ENCODE data around the gene DPCD. TPM values are rescaled to one million over a fixed set of nuclear protein-coding genes. Genes with fewer than 3 reads are reported as not detected.
A peak's percentile ranks its signal among the peaks of the same experiment; 100 is the strongest.

DPCD gene
- total RNA-seq: 28.5 TPM

- peak; percentile 87 to 98 for DNase-seq (ENCODE audit: low spot score in 2 of 2)
- FAIRE-seq: no peak
These were observed at the start of gene DPCD, which contains the start of gene POLL for GRCh38 chr10:101587725-101588653. TSS of gene DPCD (plus strand) at chr10:101588321. CDS start at chr10:101588337, 16 bp downstream. TSS of gene POLL (minus strand) at chr10:101588257. CDS start at chr10:101587360, 897 bp downstream.

- DNase-seq (ENCODE audit: low spot score in 2 of 2) (no peak), FAIRE-seq (no peak)
These were observed 49.7 kb upstream of the DPCD start for GRCh38 chr10:101538446-101538845.

DNA sequence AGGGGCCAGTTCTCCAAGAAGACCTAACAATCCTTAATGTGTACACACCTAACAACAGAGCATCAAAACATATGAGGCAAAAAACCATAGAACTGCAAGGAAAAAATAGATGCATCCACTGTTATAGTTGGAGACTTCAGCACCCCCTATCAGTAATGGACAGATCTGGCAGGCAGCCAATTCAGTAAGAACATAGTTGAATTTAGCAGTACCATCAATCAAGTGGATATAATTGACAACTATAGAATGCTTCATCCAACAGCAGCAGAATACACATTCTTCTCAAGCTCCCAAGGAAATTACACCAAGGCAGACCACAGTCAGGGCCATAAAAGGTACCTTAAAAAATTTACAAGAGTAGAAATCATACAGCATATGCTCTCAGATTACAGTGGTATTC, 42.2 kb upstream of the DPCD start:
- DNase-seq (ENCODE audit: low spot score in 2 of 2) (no peak), FAIRE-seq (no peak)

GRCh38 chr10:101550965-101551364, 37.2 kb upstream of the DPCD start:
- DNase-seq (ENCODE audit: low spot score in 2 of 2) (no peak), FAIRE-seq (no peak)

- DNase-seq (ENCODE audit: low spot score in 2 of 2) (no peak), FAIRE-seq (no peak)
These were observed 35.7 kb upstream of the DPCD start for GRCh38 chr10:101552442-101552841.

DNA sequence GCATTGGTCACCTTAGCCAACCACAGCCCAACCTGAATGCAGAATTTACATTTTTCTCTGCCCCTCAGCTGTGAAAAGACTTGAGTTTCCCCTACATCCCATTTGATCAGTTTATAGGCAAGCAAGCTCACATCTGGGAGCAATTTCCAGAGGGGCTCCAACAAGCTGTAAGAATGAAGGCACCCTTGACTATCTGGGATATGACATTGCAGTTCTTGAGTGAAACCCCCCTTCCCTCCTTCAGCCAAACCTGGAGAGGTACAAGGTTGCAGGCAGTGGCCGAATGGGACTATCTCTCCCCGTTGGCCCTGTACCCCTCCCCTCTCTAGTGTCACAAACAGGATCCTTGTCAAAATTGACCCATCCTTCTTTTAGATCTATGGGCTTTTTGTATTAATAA, 30.6 kb upstream of the DPCD start:
- FAIRE-seq: no peak
- no peak for DNase-seq (ENCODE audit: low spot score in 2 of 2)

DNA sequence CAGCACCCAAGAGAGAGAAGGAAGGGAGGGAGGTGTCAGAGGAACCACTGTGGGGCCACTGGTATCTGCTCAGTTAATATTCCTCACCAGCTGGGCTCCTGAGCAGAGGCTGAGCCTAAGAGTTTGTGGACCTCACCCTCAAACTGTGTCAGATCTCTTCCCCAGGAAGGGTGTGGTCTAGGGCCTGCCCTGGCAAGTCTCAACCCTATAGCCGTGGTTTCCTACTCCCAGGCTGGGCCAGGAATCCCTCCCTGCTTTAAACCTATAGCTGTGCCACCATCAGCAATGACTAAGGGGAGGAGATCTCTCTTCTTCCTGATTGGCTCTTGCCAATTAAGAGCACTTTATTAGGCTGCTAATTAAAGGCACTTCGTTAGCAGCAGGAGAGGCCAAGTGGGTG, 29.9 kb upstream of the DPCD start:
- DNase-seq (ENCODE audit: low spot score in 2 of 2): no peak
- FAIRE-seq: no peak

DNA sequence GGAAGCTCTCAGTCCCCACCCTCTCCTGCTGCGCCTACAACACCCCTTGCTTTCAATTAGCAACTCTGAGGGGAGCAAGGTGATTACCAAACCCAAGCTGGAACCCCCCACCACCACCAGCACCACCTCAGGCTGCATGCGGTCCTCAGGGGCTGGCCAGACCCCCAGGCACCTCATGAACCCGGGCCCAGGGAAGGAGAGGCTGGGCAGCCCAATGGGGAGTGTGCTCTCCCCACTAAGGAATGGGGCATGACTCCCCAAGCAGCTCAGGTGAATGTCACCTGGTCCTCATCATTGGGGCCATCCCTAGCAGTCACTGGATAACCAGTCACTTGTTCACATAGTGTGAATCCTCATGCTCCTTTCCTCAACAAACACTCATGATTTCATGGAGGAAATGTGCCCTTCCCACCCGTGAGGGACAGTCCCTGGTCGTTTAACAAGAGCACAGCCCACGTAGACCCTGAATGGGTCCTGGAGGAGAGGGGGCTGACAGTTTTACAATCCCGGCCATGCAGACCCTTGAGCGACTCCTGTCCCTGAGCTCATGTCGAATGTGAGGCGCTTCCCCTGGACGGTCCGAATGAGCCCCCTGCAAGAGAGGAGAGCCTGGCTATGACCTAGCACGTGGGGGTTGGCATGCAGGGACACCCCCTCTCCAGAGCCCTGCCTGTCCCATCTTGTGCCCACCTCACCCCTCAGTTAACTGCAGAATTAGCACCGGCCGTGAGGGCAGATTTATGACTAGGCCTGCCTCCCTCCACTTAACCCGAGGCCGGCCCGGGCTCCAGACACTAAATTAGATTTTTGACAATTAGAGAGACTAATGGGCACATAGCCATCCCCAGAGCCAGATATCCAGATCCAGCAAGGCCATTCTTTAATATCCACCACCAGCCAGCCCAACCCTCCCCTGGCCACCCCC, 29.2 kb upstream of the DPCD start:
- no peak for DNase-seq (ENCODE audit: low spot score in 2 of 2)
- no peak for FAIRE-seq

GRCh38 chr10:101559596-101560297, 28.4 kb upstream of the DPCD start:
- FAIRE-seq (no peak), DNase-seq (ENCODE audit: low spot score in 2 of 2) (no peak)

DNA sequence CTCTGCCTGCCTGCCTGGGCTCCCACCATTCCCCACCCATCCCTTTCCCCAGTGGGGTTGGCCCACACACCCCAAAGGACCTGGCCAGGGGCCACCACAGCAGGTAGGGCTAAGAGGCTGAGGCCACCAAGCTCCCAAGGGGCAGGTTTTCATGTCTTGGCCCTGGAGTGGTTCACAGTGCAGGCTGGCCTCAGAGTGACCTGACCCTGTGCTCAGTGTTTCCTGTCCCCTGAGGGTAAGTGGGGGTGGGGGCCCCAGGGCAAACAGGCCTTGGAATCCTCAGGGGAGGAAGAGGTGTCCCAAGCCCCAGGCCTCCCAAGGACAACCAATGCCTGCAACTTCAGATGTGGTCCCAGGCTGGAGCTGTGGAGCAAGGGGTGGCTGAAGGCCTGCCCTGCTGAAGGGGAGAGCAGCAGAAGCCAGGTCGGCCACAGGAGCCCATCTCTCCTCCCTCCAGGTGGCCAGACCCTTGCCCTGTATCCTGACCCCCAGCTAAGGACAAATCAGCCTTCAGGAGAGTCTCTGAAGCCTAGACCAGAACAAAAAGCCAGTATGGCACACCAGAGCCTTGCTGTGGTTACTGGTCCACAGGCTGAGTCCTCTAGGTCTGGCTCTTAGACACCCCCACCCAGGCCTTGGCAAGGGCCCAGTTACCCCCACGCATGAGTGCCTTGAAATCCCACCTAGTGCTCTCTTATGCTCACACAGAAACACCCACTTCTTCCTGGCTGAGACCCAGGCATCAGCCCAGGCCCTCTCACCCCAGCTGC, 27.6 kb upstream of the DPCD start:
- FAIRE-seq (no peak), DNase-seq (ENCODE audit: low spot score in 2 of 2) (no peak)

GRCh38 chr10:101561068-101561915, 26.8 kb upstream of the DPCD start:
- DNase-seq (ENCODE audit: low spot score in 2 of 2): no peak
- no peak for FAIRE-seq

DNA sequence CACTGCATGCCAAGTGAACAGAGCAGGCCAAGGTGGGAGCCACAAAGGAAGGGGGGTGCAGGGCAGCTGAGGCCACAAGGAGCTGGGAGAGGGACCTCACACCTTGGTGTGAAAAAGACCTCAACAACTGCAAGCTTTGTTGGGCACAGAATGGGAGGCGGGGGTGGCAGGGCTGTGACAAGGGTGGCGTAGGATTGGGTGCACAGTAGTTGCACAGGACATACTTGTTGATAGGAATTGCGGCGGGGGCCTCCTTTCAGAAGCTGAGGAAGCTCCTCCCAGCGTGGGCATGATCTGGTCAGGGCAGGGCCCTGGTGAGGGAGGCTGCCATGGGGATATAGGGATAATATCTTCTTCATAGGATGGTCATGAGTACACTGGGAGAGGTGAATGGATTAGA, 25.9 kb upstream of the DPCD start:
- FAIRE-seq (no peak), DNase-seq (ENCODE audit: low spot score in 2 of 2) (no peak)

DNA sequence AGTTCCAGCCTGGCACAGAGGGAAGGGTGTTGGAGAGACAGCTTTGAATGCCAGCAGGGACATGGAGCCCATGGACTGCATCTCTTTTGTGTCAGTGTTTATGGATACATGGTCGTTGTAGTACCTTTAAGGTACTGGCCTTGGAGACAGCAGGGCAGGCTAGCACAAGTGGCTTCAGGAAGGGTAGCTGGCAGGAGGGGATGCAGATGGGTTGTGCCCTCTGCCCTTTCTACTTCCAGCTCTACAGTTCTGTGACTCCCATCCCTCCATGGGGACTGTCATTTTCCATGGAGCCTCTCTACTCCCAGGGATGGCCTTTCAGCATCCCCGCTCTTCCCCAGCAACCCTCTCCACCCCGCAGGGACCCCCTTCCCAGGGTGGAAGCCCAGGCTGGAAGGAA, 25.1 kb upstream of the DPCD start:
- DNase-seq (ENCODE audit: low spot score in 2 of 2) (no peak), FAIRE-seq (no peak)

DNA sequence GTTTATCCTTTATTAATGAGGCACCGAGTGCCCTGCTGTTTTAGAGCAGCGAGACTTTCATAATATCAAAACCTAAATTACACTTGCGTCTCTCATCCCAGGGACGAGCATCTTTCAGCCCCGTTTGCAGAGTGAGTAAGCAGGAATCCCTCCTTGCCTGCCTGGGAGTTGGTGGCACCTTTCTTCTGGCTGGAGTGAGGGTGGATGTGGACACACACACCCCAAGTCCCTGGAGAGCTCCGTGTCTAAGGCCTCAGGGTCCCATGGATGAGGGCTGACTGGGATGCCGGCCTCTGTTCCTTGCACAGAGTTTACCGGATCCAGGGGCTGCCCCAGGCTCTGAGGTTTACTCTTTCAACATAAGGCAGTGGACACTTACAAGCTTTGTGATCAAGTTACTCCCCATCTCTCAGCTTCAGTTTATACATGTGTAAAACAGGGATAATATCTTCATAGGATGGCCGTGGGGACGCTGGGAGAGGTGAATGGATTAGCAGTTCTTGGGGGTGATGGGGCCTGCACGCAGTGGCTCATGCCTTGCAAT, 24.6 kb upstream of the DPCD start:
- FAIRE-seq (no peak), DNase-seq (ENCODE audit: low spot score in 2 of 2) (no peak)

GRCh38 chr10:101564490-101564991, 23.6 kb upstream of the DPCD start:
- FAIRE-seq: no peak

GRCh38 chr10:101565370-101565900, 22.7 kb upstream of the DPCD start:
- no peak for DNase-seq (ENCODE audit: low spot score in 2 of 2)
- FAIRE-seq: no peak

More at GRCh38 chr10:101564490-101564991, 23.6 kb upstream of the DPCD start:
- no peak for DNase-seq (ENCODE audit: low spot score in 2 of 2)

GRCh38 chr10:101565936-101566332, 22.2 kb upstream of the DPCD start:
- DNase-seq (ENCODE audit: low spot score in 2 of 2) (no peak), FAIRE-seq (no peak)
